HFFc6 (cell line): ENCODE results near the gene GIT2. TPM values are rescaled to one million over a fixed set of nuclear protein-coding genes. Genes with fewer than 3 reads are reported as not detected.
A peak's percentile ranks its signal among the peaks of the same experiment; 100 is the strongest.
"Not testable (repeated sequence)": the region's sequence is repeated elsewhere in the genome, so short reads cannot be mapped to it uniquely, and the experiment has no call there.

Experiments used
- DNase-seq: peaks from one replicate; pipeline ENCODE4 v3.0.0-alpha.2; 2018
- H3K27ac Mint-ChIP-seq: 2 replicates; pipeline ENCODE4 v1.8.0; 2020; ENCODE audit warnings: mild to moderate bottlenecking, mixed read lengths
- H3K27me3 Mint-ChIP-seq: 2 replicates; pipeline ENCODE4 v1.8.0; 2021; ENCODE audit warnings: mild to moderate bottlenecking, moderate library complexity, mixed read lengths; ENCODE audit not compliant: insufficient read depth
- H3K36me3 Mint-ChIP-seq: 2 replicates; pipeline ENCODE4 v1.8.0; 2021; ENCODE audit warnings: low read depth, mixed read lengths
- H3K4me1 Mint-ChIP-seq: 2 replicates; pipeline ENCODE4 v1.8.0; 2020; ENCODE audit warnings: low read depth, mixed read lengths
- H3K4me3 Mint-ChIP-seq: 2 replicates; pipeline ENCODE4 v1.8.0; 2020; ENCODE audit warnings: mild to moderate bottlenecking, moderate library complexity, mixed read lengths
- H3K9me3 Mint-ChIP-seq: 2 replicates; pipeline ENCODE4 v1.8.0; 2020; ENCODE audit warnings: mild to moderate bottlenecking, mixed read lengths
- total RNA-seq, 6 experiments: library from RNA; stranded (reverse); fragmentation: NEBNext Ultra II Directional; extraction: Animal tissue kit (Norgen Biotek cat#: 25700); gene quantifications; 2 replicates in 1 of 6; 3 replicates in 5 of 6; pipeline ENCODE4 v1.2.3, GENCODE V29; 2021
- TF ChIP-seq, protein P1 (sequence below): fragments of 200-600 bp; sonication (generic); IDR thresholded peaks from 2 replicates; pipeline ENCODE4 v1.5.0; 2021; ENCODE audit warnings: antibody characterized with exemption, mild to moderate bottlenecking

The GIT2 gene
- total RNA-seq, 6 experiments from 2014 or later = 56.9 to 68.8 (median 64.9) TPM

DNA sequence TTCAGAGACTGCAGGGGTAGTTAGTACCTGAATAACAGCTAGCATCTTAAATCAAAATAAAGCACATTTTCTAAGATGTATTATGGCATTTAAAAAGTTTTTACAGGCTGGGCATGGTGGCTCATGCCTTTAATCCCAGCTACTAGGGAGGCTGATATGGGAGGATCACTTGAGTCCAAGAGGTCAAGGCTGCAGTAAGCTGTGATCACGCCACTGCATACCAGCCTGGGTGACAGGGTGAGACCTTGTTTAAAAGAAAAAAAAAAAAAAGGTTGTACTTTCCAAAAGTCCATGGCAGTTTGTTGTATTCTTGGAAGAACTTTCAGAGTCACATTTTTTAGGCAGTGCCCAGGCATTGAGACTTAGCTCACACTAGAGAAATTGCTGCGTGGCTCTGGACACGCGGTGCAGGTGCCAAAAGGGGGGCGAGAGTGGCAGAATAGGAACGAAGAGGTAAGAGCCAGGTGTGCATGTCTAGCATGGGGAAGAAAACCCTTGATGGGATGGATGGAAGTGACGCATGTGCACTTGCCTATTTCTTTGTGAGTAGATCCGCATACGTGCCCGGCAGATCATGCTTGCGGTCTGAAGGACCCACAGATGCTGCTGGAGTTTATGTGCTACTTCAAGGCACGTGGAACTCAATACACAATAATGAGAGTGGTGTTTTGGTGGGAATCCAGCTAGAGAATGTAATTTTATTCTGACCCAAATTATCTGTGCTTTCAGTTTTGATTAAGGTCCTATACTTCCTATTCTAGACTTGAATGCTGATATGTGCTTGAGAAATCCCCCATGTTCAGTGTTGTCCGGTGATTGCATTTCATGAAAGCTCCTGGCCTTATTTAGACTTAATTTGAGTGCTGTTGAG lies 14.9 kb upstream of the GIT2 start:
- Mint-ChIP-seq H3K4me3 (no peak overlapping the region), H3K27me3 (no peaks in the 10 kb centered on the region), H3K27ac (peak overlapping the region; percentile 48), H3K9me3 (no peaks in the 10 kb centered on the region), H3K4me1 (peaks cover 44% of the 10 kb centered on the region), H3K36me3 (peaks cover 45% of the 10 kb centered on the region)
- no peak for DNase-seq
- TF ChIP-seq, protein P1, sequence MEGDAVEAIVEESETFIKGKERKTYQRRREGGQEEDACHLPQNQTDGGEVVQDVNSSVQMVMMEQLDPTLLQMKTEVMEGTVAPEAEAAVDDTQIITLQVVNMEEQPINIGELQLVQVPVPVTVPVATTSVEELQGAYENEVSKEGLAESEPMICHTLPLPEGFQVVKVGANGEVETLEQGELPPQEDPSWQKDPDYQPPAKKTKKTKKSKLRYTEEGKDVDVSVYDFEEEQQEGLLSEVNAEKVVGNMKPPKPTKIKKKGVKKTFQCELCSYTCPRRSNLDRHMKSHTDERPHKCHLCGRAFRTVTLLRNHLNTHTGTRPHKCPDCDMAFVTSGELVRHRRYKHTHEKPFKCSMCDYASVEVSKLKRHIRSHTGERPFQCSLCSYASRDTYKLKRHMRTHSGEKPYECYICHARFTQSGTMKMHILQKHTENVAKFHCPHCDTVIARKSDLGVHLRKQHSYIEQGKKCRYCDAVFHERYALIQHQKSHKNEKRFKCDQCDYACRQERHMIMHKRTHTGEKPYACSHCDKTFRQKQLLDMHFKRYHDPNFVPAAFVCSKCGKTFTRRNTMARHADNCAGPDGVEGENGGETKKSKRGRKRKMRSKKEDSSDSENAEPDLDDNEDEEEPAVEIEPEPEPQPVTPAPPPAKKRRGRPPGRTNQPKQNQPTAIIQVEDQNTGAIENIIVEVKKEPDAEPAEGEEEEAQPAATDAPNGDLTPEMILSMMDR = no peak

DNA sequence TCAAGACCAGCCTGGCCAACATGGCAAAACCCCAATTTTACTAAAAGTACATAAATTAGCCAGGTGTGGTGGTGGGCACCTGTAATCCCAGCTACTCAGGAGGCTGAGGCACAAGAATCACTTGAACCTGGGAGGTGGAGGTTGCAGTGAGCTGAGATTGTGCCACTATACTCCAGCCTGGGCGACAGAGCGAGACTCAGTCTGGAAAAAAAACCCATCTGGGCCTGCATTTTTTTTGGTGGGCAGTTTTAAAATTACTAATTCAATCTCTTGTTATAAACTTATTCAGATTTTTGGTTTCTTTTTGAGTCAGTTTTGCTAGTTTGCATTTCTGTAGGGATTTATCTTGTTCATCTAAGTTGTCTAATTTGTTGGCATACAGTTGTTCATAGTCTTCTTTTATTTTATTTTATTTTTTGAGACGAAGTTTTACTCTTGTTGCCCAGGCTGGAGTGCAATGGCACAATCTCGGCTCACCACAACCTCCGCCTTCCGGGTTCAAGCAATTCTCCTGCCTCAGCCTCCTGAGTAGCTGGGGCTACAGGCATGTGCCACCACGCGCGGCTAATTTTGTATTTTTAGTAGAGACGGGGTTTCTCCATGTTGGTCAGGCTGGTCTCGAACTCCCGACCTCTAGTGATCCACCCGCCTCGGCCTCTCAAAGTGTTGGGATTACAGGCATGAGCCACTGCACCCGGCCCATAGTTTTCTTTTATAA lies 12.7 kb upstream of the GIT2 start:
- H3K27me3 Mint-ChIP-seq, H3K27ac Mint-ChIP-seq, H3K9me3 Mint-ChIP-seq, H3K4me3 Mint-ChIP-seq, DNase-seq: not testable (repeated sequence)
- Mint-ChIP-seq H3K4me1 (peaks cover 50% of the 10 kb centered on the region), H3K36me3 (peaks cover 56% of the 10 kb centered on the region)

DNA sequence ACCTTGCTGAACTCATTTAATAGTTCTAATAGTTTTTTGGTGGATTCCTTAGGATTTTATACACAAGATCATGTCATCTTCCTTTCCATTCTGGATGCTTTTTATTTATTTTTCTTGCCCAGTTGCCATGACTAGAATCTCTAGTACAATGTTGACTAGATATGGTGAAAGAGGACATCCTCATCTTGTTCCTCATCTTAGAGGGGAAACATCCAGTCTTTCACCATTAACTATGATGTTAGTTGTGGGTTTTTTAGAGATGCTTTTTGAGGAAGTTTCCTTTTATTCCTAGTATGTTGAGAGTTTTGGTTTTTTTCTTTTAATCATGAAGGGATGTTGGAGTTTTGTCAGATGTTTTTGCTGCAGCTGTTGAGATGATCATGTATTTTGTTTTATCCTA lies 11.7 kb upstream of the GIT2 start:
- no peak for DNase-seq
- Mint-ChIP-seq H3K36me3 (peaks cover 61% of the 10 kb centered on the region), H3K4me3 (no peak overlapping the region), H3K4me1 (peaks cover 58% of the 10 kb centered on the region), H3K27me3 (0 out of 2 replicates have a peak, but pooled peaks cover 2% of the 10 kb centered on the region), H3K27ac (peak overlapping the region; percentile 67), H3K9me3 (no peaks in the 10 kb centered on the region)
- TF ChIP-seq, protein P1 = no peak

DNA sequence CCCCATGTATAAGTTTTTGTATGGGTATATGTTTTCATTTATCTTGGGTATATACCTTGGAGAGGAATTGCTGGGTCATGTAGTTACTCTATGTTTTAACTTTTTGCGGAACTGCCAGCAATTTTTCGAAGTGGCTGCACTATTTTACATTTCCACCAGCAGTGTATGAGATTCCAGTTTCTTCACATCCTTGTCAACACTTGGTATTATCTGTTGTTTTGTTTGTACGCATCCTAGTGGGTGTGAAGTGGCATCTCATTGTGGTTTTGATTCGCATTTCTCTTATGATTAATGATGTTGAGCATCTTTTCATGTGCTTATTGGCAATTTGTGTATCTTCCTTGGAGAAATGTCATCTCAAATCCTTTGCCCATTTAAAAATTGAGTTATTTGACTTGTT lies 9.9 kb upstream of the GIT2 start:
- TF ChIP-seq, protein P1 = no peak
- H3K9me3 Mint-ChIP-seq = no peaks in the 10 kb centered on the region
- peaks cover 58% of the 10 kb centered on the region for H3K4me1 Mint-ChIP-seq
- no peak for DNase-seq
- H3K27me3 Mint-ChIP-seq = 0 out of 2 replicates have a peak, but pooled peaks cover 2% of the 10 kb centered on the region
- H3K4me3 Mint-ChIP-seq = no peak overlapping the region
- peaks cover 58% of the 10 kb centered on the region for H3K36me3 Mint-ChIP-seq
- H3K27ac Mint-ChIP-seq = no peak overlapping the region

DNA sequence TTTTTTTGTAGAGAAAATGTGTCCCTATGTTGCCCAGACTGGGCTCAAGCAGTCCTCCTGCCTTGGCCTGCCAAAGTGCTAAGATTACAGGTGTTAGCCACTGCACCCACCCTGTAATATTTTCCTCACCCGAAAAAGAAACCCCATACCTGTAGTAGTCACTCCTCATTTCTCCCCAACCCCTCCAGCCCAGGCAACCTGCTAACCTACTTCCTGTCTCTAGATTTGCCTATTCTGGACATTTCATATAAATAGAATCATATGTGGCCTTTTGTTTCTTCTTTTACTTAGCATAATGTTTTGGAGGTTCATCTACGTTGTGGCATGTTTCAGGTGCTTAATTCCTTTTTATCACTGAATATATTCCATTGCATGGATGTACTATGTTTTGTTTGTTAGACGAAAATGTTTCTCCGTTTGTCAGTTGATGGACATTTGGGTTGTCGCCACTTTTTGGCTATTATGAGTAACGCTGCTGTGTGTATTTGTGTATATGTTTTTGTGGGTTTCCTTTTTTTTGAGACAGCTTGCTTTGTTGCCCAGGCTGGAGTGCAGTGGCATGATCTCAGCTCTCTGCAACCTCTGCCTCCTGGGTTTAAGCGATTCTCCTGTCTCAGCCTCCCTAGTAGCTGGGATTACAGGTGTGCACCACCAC lies 9.3 kb upstream of the GIT2 start:
- H3K27ac Mint-ChIP-seq = peak overlapping the region; percentile 47
- TF ChIP-seq, protein P1 = no peak
- H3K27me3 Mint-ChIP-seq = 0 out of 2 replicates have a peak, but pooled peaks cover 2% of the 10 kb centered on the region
- peaks cover 55% of the 10 kb centered on the region for H3K4me1 Mint-ChIP-seq
- H3K9me3 Mint-ChIP-seq = no peaks in the 10 kb centered on the region
- no peak for DNase-seq
- H3K36me3 Mint-ChIP-seq = peaks cover 60% of the 10 kb centered on the region
- no peak overlapping the region for H3K4me3 Mint-ChIP-seq
